Activated CD4-positive, alpha-beta T cell treated with anti-CD3 and anti-CD28 coated beads for 36 hours (primary cell): ENCODE results near the gene APOL4. TPM values are rescaled to one million over a fixed set of nuclear protein-coding genes. Genes with fewer than 3 reads are reported as not detected.
"Not testable (repeated sequence)": the region's sequence is repeated elsewhere in the genome, so short reads cannot be mapped to it uniquely, and the experiment has no call there.

Experiments
- ATAC-seq: fragments of 200-7000 bp; cut with Tn5 transposase; one replicate; pipeline ENCODE4 v1.10.0; 2021; ENCODE audit warnings: mild to moderate bottlenecking, moderate library complexity
- CTCF ChIA-PET: fragments of 350-600 bp; sonication (Branson Sonifier 250); formaldehyde crosslinking; loops from one replicate; lab custom pipeline; 2021; ENCODE audit warnings: antibody characterized with exemption; lab: Charles Lee
- POLR2A ChIA-PET: fragments of 350-600 bp; sonication (Branson Sonifier 250); formaldehyde crosslinking; loops from one replicate; lab custom pipeline; 2021; ENCODE audit warnings: antibody characterized with exemption, inconsistent platforms; lab: Charles Lee
- DNase-seq: peaks from one replicate; pipeline ENCODE4 v3.0.0-alpha.2; 2020
- H3K27ac Mint-ChIP-seq: one replicate; pipeline ENCODE4 v1.8.0; 2021; ENCODE audit warnings: mixed read lengths
- H3K27me3 Mint-ChIP-seq: one replicate; pipeline ENCODE4 v1.8.0; 2021; ENCODE audit warnings: mixed read lengths
- H3K36me3 Mint-ChIP-seq: one replicate; pipeline ENCODE4 v1.8.0; 2021; ENCODE audit warnings: low read depth, mixed read lengths
- H3K4me1 Mint-ChIP-seq: one replicate; pipeline ENCODE4 v1.8.0; 2021; ENCODE audit warnings: mixed read lengths
- H3K4me3 Mint-ChIP-seq: one replicate; pipeline ENCODE4 v1.8.0; 2021; ENCODE audit warnings: mild to moderate bottlenecking, moderate library complexity, mixed read lengths
- H3K9me3 Mint-ChIP-seq: one replicate; pipeline ENCODE4 v1.8.0; 2021; ENCODE audit warnings: low read depth, mixed read lengths
- intact Hi-C, 2 experiments: fragments of 100-400 bp; cut with DNase I in 1 of 2; cut with micrococcal nuclease in 1 of 2; formaldehyde crosslinking; loops; one replicate each; pipeline versions ENCODE4 v1.14.2 to v1.15.1; 2022 to 2024; cut with DNase I, micrococcal nuclease
- total RNA-seq, 2 experiments: library from RNA; stranded (reverse); gene quantifications; one replicate each; pipeline ENCODE4 v1.2.3, GENCODE V29; 2021

The APOL4 gene
- total RNA-seq, 2 experiments from 2014 or later: 0.16 to 0.21 TPM

GRCh38 chr22:36231051-36231450 is 29.4 kb upstream of the APOL4 start:
- intact Hi-C loops, ATAC-seq, CTCF ChIA-PET, H3K27ac Mint-ChIP-seq, DNase-seq, H3K27me3 Mint-ChIP-seq, POLR2A ChIA-PET, H3K4me3 Mint-ChIP-seq, H3K9me3 Mint-ChIP-seq: not testable (repeated sequence)
- Mint-ChIP-seq H3K36me3 (peaks cover 73% of the 10 kb centered on the region), H3K4me1 (peaks cover 23% of the 10 kb centered on the region)

- intact Hi-C loops, H3K4me3 Mint-ChIP-seq, H3K27me3 Mint-ChIP-seq, H3K9me3 Mint-ChIP-seq, CTCF ChIA-PET, POLR2A ChIA-PET, DNase-seq, H3K4me1 Mint-ChIP-seq, H3K27ac Mint-ChIP-seq, ATAC-seq: not testable (repeated sequence)
- H3K36me3 Mint-ChIP-seq: peaks cover 62% of the 10 kb centered on the region
Measured at GRCh38 chr22:36229649-36230048, 28.0 kb upstream of the APOL4 start.

DNA sequence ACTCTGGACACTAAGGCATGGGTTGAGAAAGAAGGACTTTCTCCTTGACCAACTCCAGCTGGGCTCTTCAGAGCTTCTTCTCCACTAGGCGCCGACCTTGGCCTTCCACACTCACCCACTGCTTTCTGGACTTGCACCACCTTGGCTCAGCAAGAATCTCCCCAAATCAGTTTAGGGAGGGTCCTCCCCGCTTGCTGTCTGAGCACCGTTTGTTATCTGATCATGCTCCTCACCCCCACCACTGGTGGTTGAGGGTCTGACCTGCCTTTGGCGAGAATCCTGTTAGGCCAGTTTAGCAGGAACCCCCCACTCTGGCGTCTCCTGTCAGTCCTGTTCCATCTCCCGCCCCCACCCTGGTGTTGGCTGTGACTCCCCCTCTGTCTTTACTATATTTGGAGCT is 27.3 kb upstream of the APOL4 start:
- ChIA-PET POLR2A (no interaction called here), CTCF (no interaction called here)
- H3K4me1 Mint-ChIP-seq: peaks cover 6% of the 10 kb centered on the region
- no peaks in the 10 kb centered on the region for H3K27me3 Mint-ChIP-seq
- H3K36me3 Mint-ChIP-seq: peaks cover 55% of the 10 kb centered on the region
- H3K9me3 Mint-ChIP-seq: no peaks in the 10 kb centered on the region
- ATAC-seq (no peak), DNase-seq (no peak)
- no peak overlapping the region for H3K4me3 Mint-ChIP-seq
- intact Hi-C loops: no loop called here
- H3K27ac Mint-ChIP-seq: no peak overlapping the region

DNA sequence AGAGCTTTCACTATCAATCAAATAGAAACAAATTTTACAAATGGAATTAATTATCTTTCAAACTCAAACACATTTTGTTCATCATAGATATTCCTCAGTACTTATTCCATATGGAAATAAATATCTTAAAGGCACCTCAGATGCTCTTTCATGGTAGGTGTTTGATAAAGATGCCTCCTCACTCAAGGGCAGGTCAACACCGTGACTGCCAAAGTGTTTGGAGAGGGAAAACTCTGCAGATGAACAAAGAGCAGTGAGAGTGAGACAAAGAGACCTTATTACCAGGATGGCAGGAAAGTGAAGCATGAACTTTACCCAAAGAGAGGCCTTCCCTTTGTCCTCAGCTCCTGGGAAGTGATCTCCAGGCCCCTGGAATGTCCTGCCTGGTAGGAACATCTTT is 26.8 kb upstream of the APOL4 start:
- CTCF ChIA-PET: interaction anchor here (1.5 to 2.2 kb wide), 2 partner anchors 10 to 11 kb away, joined by 5 to 8 read pairs; partner anchors contain the start of gene APOL2
- intact Hi-C loops, H3K4me1 Mint-ChIP-seq, H3K27me3 Mint-ChIP-seq, ATAC-seq, H3K27ac Mint-ChIP-seq, DNase-seq, H3K4me3 Mint-ChIP-seq, H3K9me3 Mint-ChIP-seq: not testable (repeated sequence)
- POLR2A ChIA-PET: interaction anchor here (0.6 kb wide), 1 partner anchor 17 kb away, joined by 3 read pairs; no protein-coding TSS in a partner anchor
- H3K36me3 Mint-ChIP-seq: peaks cover 50% of the 10 kb centered on the region

- H3K4me1 Mint-ChIP-seq: peaks cover 6% of the 10 kb centered on the region
- H3K27me3 Mint-ChIP-seq: no peaks in the 10 kb centered on the region
- DNase-seq (no peak), ATAC-seq (no peak)
- intact Hi-C loops: no loop called here
- no peaks in the 10 kb centered on the region for H3K9me3 Mint-ChIP-seq
- H3K36me3 Mint-ChIP-seq: peaks cover 48% of the 10 kb centered on the region
- CTCF ChIA-PET: interaction anchor here (1.5 to 2.2 kb wide), 2 partner anchors 10 to 11 kb away, joined by 5 to 8 read pairs; partner anchors contain the start of gene APOL2
- POLR2A ChIA-PET: interaction anchor here (0.8 kb wide), 1 partner anchor 9 kb away, joined by 6 read pairs; no protein-coding TSS in a partner anchor
- no peak overlapping the region for H3K4me3 Mint-ChIP-seq
- no peak overlapping the region for H3K27ac Mint-ChIP-seq
Measured at GRCh38 chr22:36227806-36228205, 26.2 kb upstream of the APOL4 start.

DNA sequence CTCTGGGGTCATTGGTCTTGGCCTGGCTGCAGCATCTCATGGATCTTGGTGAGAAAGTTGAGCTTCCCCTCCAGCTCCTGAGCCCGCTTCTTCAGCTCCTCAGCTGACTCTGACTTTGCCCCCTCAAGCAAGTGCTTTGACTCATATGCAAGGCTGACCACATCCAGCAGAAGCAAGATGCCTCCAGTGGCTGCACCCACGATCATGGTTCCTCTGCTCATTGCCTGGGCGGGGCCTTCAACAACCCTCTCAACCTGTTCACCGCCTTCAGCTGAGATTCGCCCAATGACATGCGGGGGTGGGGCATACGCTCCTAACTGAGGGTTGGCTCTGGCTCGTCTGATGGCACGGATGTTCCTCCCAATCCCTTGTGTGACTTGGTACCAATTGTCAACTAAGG is 25.8 kb upstream of the APOL4 start:
- intact Hi-C loops: no loop called here
- Mint-ChIP-seq H3K9me3 (no peaks in the 10 kb centered on the region), H3K27ac (no peak overlapping the region), H3K4me1 (peaks cover 6% of the 10 kb centered on the region), H3K4me3 (no peak overlapping the region), H3K27me3 (no peaks in the 10 kb centered on the region), H3K36me3 (peaks cover 46% of the 10 kb centered on the region)
- CTCF ChIA-PET: interaction anchor here (1.0 to 2.2 kb wide), 3 partner anchors 10 to 209 kb away, joined by 3 to 8 read pairs (median 5); partner anchors contain the start of gene APOL2
- DNase-seq: peak; percentile 34
- peak; percentile 38 for ATAC-seq
- POLR2A ChIA-PET: interaction anchor here (0.8 kb wide), 1 partner anchor 10 kb away, joined by 6 read pairs; no protein-coding TSS in a partner anchor

DNA sequence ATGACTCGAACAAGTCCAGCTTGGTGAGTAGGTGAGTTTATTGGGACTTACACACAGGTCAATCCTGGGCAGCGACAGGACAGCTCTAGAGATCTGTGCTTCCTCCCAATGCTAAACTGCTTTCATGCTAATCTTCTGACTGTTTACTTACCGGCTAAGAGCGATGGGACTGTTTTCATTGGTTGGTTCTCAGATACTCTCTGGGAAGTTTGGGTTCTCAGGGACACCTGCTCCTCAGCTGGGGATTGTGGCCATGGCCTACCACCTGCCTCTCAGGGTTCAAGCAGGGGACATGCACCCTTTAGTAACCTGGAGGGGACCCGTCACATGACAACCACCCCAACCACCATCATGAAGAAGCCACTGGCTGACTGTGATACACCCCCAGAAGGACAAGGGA is 24.6 kb upstream of the APOL4 start:
- Mint-ChIP-seq H3K27ac (no peak overlapping the region), H3K4me1 (peaks cover 5% of the 10 kb centered on the region), H3K9me3 (no peaks in the 10 kb centered on the region), H3K36me3 (peaks cover 36% of the 10 kb centered on the region), H3K4me3 (no peak overlapping the region), H3K27me3 (no peaks in the 10 kb centered on the region)
- ChIA-PET POLR2A (interaction anchor here (1.0 kb wide), 2 partner anchors 12 to 25 kb away, joined by 4 to 6 read pairs; no protein-coding TSS in a partner anchor), CTCF (interaction anchor here (0.9 kb wide), 1 partner anchor 161 kb away, joined by 3 read pairs; no protein-coding TSS in a partner anchor)
- DNase-seq: no peak
- intact Hi-C loops: no loop called here
- no peak for ATAC-seq

DNA sequence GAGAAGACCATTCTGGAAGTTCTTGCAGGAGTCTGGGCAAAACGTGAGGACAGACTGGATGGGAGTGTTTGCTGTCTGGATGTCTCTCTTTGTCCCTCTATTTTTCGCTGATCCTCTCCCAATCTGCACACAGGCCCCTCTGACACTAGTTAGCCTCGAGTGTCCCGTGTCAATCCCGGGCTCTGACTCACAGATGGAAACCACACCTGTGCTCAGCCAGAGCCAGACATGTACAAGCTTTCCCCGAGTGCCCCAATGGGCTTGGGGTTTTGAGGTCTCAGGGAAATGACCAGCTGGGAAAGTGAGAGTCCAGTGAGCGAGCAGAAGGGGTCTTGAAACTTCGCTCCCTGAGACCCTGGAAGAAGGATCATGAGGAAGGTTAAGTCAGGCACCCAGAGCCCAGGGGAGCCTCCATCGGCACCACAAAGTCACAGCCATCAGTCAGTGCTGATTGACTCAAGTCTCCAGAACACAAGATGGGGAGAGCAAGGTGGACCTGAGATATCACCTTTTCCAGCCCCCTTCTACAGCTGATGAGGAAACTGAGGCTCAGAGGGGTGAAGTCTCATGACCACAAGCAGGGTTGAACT is 23.8 kb upstream of the APOL4 start:
- CTCF ChIA-PET: interaction anchor here (1.0 kb wide), 1 partner anchor 11 kb away, joined by 4 read pairs; no protein-coding TSS in a partner anchor

GRCh38 chr22:36224245-36224644 is 22.6 kb upstream of the APOL4 start:
- no peak overlapping the region for H3K27ac Mint-ChIP-seq
- H3K4me3 Mint-ChIP-seq: no peak overlapping the region
- H3K27me3 Mint-ChIP-seq: no peaks in the 10 kb centered on the region
- ChIA-PET POLR2A (no interaction called here), CTCF (interaction anchor here (1.0 kb wide), 1 partner anchor 12 kb away, joined by 4 read pairs; no protein-coding TSS in a partner anchor)
- H3K4me1 Mint-ChIP-seq: peaks cover 5% of the 10 kb centered on the region
- no peaks in the 10 kb centered on the region for H3K9me3 Mint-ChIP-seq
- intact Hi-C loops: no loop called here
- no peak for DNase-seq
- peaks cover 24% of the 10 kb centered on the region for H3K36me3 Mint-ChIP-seq
- ATAC-seq: no peak

More for the DNA sequence above, 23.8 kb upstream of the APOL4 start:
- intact Hi-C loops: no loop called here
- Mint-ChIP-seq H3K4me1 (peaks cover 5% of the 10 kb centered on the region), H3K36me3 (peaks cover 29% of the 10 kb centered on the region), H3K27me3 (no peaks in the 10 kb centered on the region), H3K4me3 (no peak overlapping the region), H3K9me3 (no peaks in the 10 kb centered on the region), H3K27ac (no peak overlapping the region)
- no peak for DNase-seq
- POLR2A ChIA-PET: interaction anchor here (1.0 kb wide), 1 partner anchor 25 kb away, joined by 6 read pairs; no protein-coding TSS in a partner anchor
- ATAC-seq: no peak

- ChIA-PET CTCF (no interaction called here), POLR2A (no interaction called here)
- Mint-ChIP-seq H3K27ac (no peak overlapping the region), H3K36me3 (peaks cover 18% of the 10 kb centered on the region), H3K9me3 (no peaks in the 10 kb centered on the region), H3K27me3 (peaks cover 1% of the 10 kb centered on the region), H3K4me1 (peaks cover 5% of the 10 kb centered on the region), H3K4me3 (no peak overlapping the region)
- intact Hi-C loops: no loop called here
- no peak for DNase-seq
- no peak for ATAC-seq
Measured at GRCh38 chr22:36223504-36223903, 21.9 kb upstream of the APOL4 start.

GRCh38 chr22:36222887-36223450 is 21.4 kb upstream of the APOL4 start:
- intact Hi-C loops: loop anchor here in 1 of 2 experiments (1.0 kb wide), 1 partner anchor 28 kb away; no protein-coding TSS in a partner anchor
- Mint-ChIP-seq H3K36me3 (peaks cover 15% of the 10 kb centered on the region), H3K4me3 (no peak overlapping the region), H3K27ac (no peak overlapping the region), H3K4me1 (peaks cover 5% of the 10 kb centered on the region), H3K9me3 (no peaks in the 10 kb centered on the region), H3K27me3 (peaks cover 1% of the 10 kb centered on the region)
- no peak for DNase-seq
- CTCF ChIA-PET: interaction anchor here (2.5 kb wide), 1 partner anchor 16 kb away, joined by 14 read pairs; the partner anchor contains the start of gene APOL2
- no peak for ATAC-seq
- POLR2A ChIA-PET: no interaction called here
